ENCODE data around the gene PGAM2. TPM values are rescaled to one million over a fixed set of nuclear protein-coding genes. Genes with fewer than 3 reads are reported as not detected.

The PGAM2 gene
- total RNA-seq, 2 experiments from 2014 or later = 1.3 to 1.8 TPM

- DNase-seq (peak in 1 of 14 experiments; percentile 29), ATAC-seq (ENCODE audit: poor library complexity) (no peak)
- H3K4me1 ChIP-seq (ENCODE audit: insufficient read depth, low read length) = peaks cover 6% of the 10 kb centered on the region
- H3K27me3 ChIP-seq (ENCODE audit: control insufficient read depth in 1 of 2, insufficient read depth in 2 of 2, low read length in 2 of 2) = no peaks in the 10 kb centered on the region
- H3K27ac Mint-ChIP-seq = no peak overlapping the region
- peaks cover 0 to 6% of the 10 kb centered on the region in 2 experiments for H3K9me3 ChIP-seq (ENCODE audit: control insufficient read depth in 1 of 2, insufficient read depth in 1 of 2, low read length in 2 of 2)
- no peak overlapping the region for H3K27ac ChIP-seq (ENCODE audit: low read depth in 1 of 2, low read length in 2 of 2)
- no peak for TF ChIP-seq CTCF (IDR thresholded peaks at IDR 0.05)
- ChIA-PET CTCF (no interaction called here), POLR2A (no interaction called here)
- peaks cover 14% of the 10 kb centered on the region for H3K4me1 Mint-ChIP-seq (ENCODE audit: low read depth)
- H3K36me3 ChIP-seq (ENCODE audit: insufficient read depth, low read length) = peaks cover 77% of the 10 kb centered on the region
- no peak overlapping the region for H3K4me3 ChIP-seq (ENCODE audit: low read length)
- no peaks in the 10 kb centered on the region for H3K27me3 Mint-ChIP-seq
- intact Hi-C loops (cut with DNase I, micrococcal nuclease) = no loop called here
- peaks cover 72% of the 10 kb centered on the region for H3K36me3 Mint-ChIP-seq (ENCODE audit: low read depth)
- no peak overlapping the region for H3K4me3 Mint-ChIP-seq
- no peaks in the 10 kb centered on the region for H3K9me3 Mint-ChIP-seq
Observed at GRCh38 chr7:44059219-44060090, 5.9 kb downstream of the PGAM2 start.

GRCh38 chr7:44058759-44059218 is 6.6 kb downstream of the PGAM2 start:
- no peak overlapping the region for H3K4me3 ChIP-seq (ENCODE audit: low read length)
- H3K4me1 Mint-ChIP-seq (ENCODE audit: low read depth) = peaks cover 14% of the 10 kb centered on the region
- TF ChIP-seq CTCF (IDR thresholded peaks at IDR 0.05) = no peak
- peaks cover 75% of the 10 kb centered on the region for H3K36me3 Mint-ChIP-seq (ENCODE audit: low read depth)
- intact Hi-C loops (cut with DNase I, micrococcal nuclease) = no loop called here
- no peaks in the 10 kb centered on the region for H3K27me3 ChIP-seq (ENCODE audit: control insufficient read depth in 1 of 2, insufficient read depth in 2 of 2, low read length in 2 of 2)
- POLR2A ChIA-PET = no interaction called here
- DNase-seq (peak in 1 of 14 experiments; percentile 26), ATAC-seq (ENCODE audit: poor library complexity) (no peak)
- peaks cover 6% of the 10 kb centered on the region for H3K4me1 ChIP-seq (ENCODE audit: insufficient read depth, low read length)
- CTCF ChIA-PET = no interaction called here
- peaks cover 78% of the 10 kb centered on the region for H3K36me3 ChIP-seq (ENCODE audit: insufficient read depth, low read length)
- no peak overlapping the region for H3K27ac ChIP-seq (ENCODE audit: low read depth in 1 of 2, low read length in 2 of 2)
- peaks cover 0 to 4% of the 10 kb centered on the region in 2 experiments for H3K9me3 ChIP-seq (ENCODE audit: control insufficient read depth in 1 of 2, insufficient read depth in 1 of 2, low read length in 2 of 2)
- H3K27me3 Mint-ChIP-seq = no peaks in the 10 kb centered on the region
- no peak overlapping the region for H3K4me3 Mint-ChIP-seq
- peak overlapping the region; percentile 30 for H3K27ac Mint-ChIP-seq
- no peaks in the 10 kb centered on the region for H3K9me3 Mint-ChIP-seq

DNA sequence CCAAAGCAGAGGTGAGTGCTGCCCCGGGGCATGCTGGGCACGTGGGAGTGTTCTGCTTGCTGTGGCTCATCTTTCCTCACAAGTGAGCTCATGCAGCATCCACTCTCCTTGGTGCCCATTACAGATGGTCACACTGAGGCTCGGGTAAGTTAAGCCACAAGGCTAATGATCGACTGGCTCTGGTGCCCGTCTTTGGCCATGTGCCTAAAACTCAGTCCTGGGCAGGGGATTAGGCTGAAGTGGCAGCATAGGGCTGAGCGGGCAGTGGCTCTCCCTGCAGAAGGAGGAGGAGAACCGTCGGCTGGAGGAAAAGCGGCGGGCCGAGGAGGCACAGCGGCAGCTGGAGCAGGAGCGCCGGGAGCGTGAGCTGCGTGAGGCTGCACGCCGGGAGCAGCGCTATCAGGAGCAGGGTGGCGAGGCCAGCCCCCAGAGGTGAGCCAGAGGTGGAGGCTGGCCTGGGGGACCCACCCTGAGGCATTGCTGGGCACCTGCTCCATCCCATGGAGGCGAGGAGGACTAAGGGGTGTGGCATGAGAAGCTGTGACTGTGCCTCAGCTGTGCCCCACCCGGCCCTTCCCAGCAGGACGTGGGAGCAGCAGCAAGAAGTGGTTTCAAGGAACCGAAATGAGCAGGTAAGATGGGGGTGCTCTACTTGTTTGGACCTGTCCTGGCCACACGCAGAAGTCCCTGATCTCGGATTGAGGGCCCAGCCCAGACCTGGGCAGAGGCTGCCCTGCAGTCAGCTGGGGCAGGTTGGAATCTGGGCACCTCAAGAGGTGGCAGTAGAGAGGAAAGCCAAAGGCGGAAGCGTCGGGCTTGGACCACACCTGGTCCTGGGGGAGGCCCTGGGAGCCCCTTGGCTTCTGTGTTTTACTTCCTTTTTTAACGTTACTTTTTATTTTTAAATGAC is 7.3 kb downstream of the PGAM2 start:
- no peak for ATAC-seq (ENCODE audit: poor library complexity)
- Histone ChIP-seq H3K27me3 (ENCODE audit: control insufficient read depth in 1 of 2, insufficient read depth in 2 of 2, low read length in 2 of 2) (no peaks in the 10 kb centered on the region), H3K4me3 (ENCODE audit: low read length) (no peak overlapping the region), H3K36me3 (ENCODE audit: insufficient read depth, low read length) (peaks cover 82% of the 10 kb centered on the region), H3K9me3 (ENCODE audit: control insufficient read depth in 1 of 2, insufficient read depth in 1 of 2, low read length in 2 of 2) (no peaks in the 10 kb centered on the region), H3K27ac (ENCODE audit: low read depth in 1 of 2, low read length in 2 of 2) (peak overlapping the region in 1 of 2 donors; percentile 11), H3K4me1 (ENCODE audit: insufficient read depth, low read length) (peaks cover 6% of the 10 kb centered on the region)
- Mint-ChIP-seq H3K36me3 (ENCODE audit: low read depth) (peaks cover 80% of the 10 kb centered on the region), H3K4me3 (no peak overlapping the region), H3K9me3 (no peaks in the 10 kb centered on the region), H3K4me1 (ENCODE audit: low read depth) (peaks cover 15% of the 10 kb centered on the region), H3K27ac (peak overlapping the region; percentile 51), H3K27me3 (no peaks in the 10 kb centered on the region)
- intact Hi-C loops (cut with DNase I, micrococcal nuclease) = no loop called here
- no peak for TF ChIP-seq CTCF (IDR thresholded peaks at IDR 0.05)
- POLR2A ChIA-PET = no interaction called here
- CTCF ChIA-PET = no interaction called here
- peak in 1 of 14 experiments; percentile 26 for DNase-seq
